ENCODE results near the gene ELMO1. TPM values are rescaled to one million over a fixed set of nuclear protein-coding genes. Genes with fewer than 3 reads are reported as not detected.
A peak's percentile ranks its signal among the peaks of the same experiment; 100 is the strongest.

The ELMO1 gene
- total and polyA plus RNA-seq, 2 of the 13 experiments (the other 11 are each of a cell fraction or from before 2014, with no cell fraction given): 0.11 to 0.17 TPM

DNA sequence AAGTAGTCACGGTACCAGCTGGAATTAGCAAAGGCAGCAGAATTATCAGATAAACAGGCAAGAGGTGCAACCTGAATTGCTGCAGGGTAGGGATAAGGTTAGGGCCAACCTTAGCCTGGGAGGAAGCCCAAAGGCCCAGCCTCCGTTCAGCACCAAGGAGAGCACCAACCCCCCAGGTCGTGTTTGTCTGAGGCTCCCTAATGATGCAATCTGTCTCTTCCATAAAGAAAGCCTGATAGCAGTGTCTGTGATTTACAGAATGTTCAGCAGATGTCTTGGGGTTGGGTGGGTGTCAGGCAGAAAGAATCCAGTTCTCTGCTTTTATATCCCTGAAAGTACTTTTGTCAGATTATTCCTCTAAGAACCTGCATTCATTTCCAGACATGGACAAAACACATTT is 396.0 kb downstream of the ELMO1 start (continued):
- TF ChIP-seq RARG (CRISPR knock-in tag; IDR thresholded peaks at IDR 0.05; ENCODE audit: low read depth) (no peak), SCMH1 (CRISPR knock-in tag; IDR thresholded peaks at IDR 0.05; ENCODE audit: borderline replicate concordance) (no peak), ZFP41 (CRISPR knock-in tag; IDR thresholded peaks at IDR 0.05; ENCODE audit: borderline replicate concordance) (0 out of 2 replicates have a peak, but pooled peaks have one; percentile 57), KMT2B (CRISPR knock-in tag; IDR thresholded peaks at IDR 0.05) (peak; percentile 66), ZNF350 (CRISPR knock-in tag; IDR thresholded peaks at IDR 0.05; ENCODE audit: borderline replicate concordance, low read depth) (peak; percentile 69; the same call in 1 of the 2 replicates), ZNF343 (CRISPR knock-in tag; IDR thresholded peaks at IDR 0.05) (peak; percentile 54; the same call in 1 of the 2 replicates), BCL6 (CRISPR knock-in tag; IDR thresholded peaks at IDR 0.05) (peak; percentile 69), ZNF326 (CRISPR knock-in tag; IDR thresholded peaks at IDR 0.05; ENCODE audit: borderline replicate concordance) (no peak), ARHGAP35 (CRISPR knock-in tag; IDR thresholded peaks at IDR 0.05; ENCODE audit: borderline replicate concordance) (no peak), NFYC (CRISPR knock-in tag; IDR thresholded peaks at IDR 0.05) (no peak), ARNTL (CRISPR knock-in tag; IDR thresholded peaks at IDR 0.05) (no peak), ZNF557 (CRISPR knock-in tag; IDR thresholded peaks at IDR 0.05) (0 out of 2 replicates have a peak, but pooled peaks have one; percentile 83), NRL (CRISPR knock-in tag; IDR thresholded peaks at IDR 0.05; ENCODE audit: borderline replicate concordance) (no peak), PITX1 (CRISPR knock-in tag; IDR thresholded peaks at IDR 0.05) (peak; percentile 66), POLR2AphosphoS2 (IDR thresholded peaks at IDR 0.05; ENCODE audit: low read depth, low read length) (no peak), TRIM22 (IDR thresholded peaks at IDR 0.05) (no peak), ZNF747 (CRISPR knock-in tag; IDR thresholded peaks at IDR 0.05; ENCODE audit: borderline replicate concordance) (no peak), CCAR2 (optimal IDR thresholded peaks at IDR 0.05; ENCODE audit: low read depth, low read length) (no peak), ZMYM3 (CRISPR knock-in tag; IDR thresholded peaks at IDR 0.05) (no peak), MTA1 (CRISPR knock-in tag; IDR thresholded peaks at IDR 0.05; ENCODE audit: borderline replicate concordance) (no peak), RBAK (CRISPR knock-in tag; IDR thresholded peaks at IDR 0.05) (no peak), NR2F6 (IDR thresholded peaks at IDR 0.05) (0 out of 2 replicates have a peak, but pooled peaks have one; percentile 14), NR2F6 (CRISPR knock-in tag; IDR thresholded peaks at IDR 0.05) (peak; percentile 67), REL (CRISPR knock-in tag; conservative IDR thresholded peaks at IDR 0.05) (0 out of 2 replicates have a peak, but pooled peaks have one; percentile 43)
- TF ChIP-seq, protein P1, sequence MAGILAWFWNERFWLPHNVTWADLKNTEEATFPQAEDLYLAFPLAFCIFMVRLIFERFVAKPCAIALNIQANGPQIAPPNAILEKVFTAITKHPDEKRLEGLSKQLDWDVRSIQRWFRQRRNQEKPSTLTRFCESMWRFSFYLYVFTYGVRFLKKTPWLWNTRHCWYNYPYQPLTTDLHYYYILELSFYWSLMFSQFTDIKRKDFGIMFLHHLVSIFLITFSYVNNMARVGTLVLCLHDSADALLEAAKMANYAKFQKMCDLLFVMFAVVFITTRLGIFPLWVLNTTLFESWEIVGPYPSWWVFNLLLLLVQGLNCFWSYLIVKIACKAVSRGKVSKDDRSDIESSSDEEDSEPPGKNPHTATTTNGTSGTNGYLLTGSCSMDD (CRISPR knock-in tag; IDR thresholded peaks at IDR 0.05): no peak
- TF ChIP-seq, protein P2, sequence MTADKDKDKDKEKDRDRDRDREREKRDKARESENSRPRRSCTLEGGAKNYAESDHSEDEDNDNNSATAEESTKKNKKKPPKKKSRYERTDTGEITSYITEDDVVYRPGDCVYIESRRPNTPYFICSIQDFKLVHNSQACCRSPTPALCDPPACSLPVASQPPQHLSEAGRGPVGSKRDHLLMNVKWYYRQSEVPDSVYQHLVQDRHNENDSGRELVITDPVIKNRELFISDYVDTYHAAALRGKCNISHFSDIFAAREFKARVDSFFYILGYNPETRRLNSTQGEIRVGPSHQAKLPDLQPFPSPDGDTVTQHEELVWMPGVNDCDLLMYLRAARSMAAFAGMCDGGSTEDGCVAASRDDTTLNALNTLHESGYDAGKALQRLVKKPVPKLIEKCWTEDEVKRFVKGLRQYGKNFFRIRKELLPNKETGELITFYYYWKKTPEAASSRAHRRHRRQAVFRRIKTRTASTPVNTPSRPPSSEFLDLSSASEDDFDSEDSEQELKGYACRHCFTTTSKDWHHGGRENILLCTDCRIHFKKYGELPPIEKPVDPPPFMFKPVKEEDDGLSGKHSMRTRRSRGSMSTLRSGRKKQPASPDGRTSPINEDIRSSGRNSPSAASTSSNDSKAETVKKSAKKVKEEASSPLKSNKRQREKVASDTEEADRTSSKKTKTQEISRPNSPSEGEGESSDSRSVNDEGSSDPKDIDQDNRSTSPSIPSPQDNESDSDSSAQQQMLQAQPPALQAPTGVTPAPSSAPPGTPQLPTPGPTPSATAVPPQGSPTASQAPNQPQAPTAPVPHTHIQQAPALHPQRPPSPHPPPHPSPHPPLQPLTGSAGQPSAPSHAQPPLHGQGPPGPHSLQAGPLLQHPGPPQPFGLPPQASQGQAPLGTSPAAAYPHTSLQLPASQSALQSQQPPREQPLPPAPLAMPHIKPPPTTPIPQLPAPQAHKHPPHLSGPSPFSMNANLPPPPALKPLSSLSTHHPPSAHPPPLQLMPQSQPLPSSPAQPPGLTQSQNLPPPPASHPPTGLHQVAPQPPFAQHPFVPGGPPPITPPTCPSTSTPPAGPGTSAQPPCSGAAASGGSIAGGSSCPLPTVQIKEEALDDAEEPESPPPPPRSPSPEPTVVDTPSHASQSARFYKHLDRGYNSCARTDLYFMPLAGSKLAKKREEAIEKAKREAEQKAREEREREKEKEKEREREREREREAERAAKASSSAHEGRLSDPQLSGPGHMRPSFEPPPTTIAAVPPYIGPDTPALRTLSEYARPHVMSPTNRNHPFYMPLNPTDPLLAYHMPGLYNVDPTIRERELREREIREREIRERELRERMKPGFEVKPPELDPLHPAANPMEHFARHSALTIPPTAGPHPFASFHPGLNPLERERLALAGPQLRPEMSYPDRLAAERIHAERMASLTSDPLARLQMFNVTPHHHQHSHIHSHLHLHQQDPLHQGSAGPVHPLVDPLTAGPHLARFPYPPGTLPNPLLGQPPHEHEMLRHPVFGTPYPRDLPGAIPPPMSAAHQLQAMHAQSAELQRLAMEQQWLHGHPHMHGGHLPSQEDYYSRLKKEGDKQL (CRISPR knock-in tag; IDR thresholded peaks at IDR 0.05; ENCODE audit: low read depth): no peak

Measured in HepG2 (cell line).